Activated CD8-positive, alpha-beta memory T cell treated with anti-CD3 and anti-CD28 coated beads, Interleukin-2, amount 10 ng/mL, durations not matched to agents 7 days and 5 days (primary cell): ENCODE measurements around the gene CENPB. TPM values are rescaled to one million over a fixed set of nuclear protein-coding genes. Genes with fewer than 3 reads are reported as not detected.
A peak's percentile ranks its signal among the peaks of the same experiment; 100 is the strongest.

Source experiments
- ATAC-seq: fragments of 150-1000 bp; cut with Tn5 transposase; one replicate; pipeline ENCODE4 v1.10.0; 2021; ENCODE audit warnings: moderate library complexity
- CTCF ChIA-PET: fragments of 350-600 bp; sonication (Branson Sonifier 250); formaldehyde crosslinking; loops from one replicate; lab custom pipeline; 2021; ENCODE audit warnings: antibody characterized with exemption; lab: Charles Lee
- DNase-seq: peaks from one replicate; pipeline ENCODE4 v3.0.0-alpha.2; 2020
- H3K27ac Mint-ChIP-seq: one replicate; pipeline ENCODE4 v1.8.0; 2021; ENCODE audit warnings: mild to moderate bottlenecking, mixed read lengths
- H3K27me3 Mint-ChIP-seq: one replicate; pipeline ENCODE4 v1.8.0; 2021; ENCODE audit warnings: mixed read lengths
- H3K36me3 Mint-ChIP-seq: one replicate; pipeline ENCODE4 v1.8.0; 2021; ENCODE audit warnings: mild to moderate bottlenecking, mixed read lengths
- H3K4me1 Mint-ChIP-seq: one replicate; pipeline ENCODE4 v1.8.0; 2021; ENCODE audit warnings: mixed read lengths
- H3K4me3 Mint-ChIP-seq: one replicate; pipeline ENCODE4 v1.8.0; 2021; ENCODE audit warnings: mild to moderate bottlenecking, moderate library complexity, mixed read lengths
- H3K9me3 Mint-ChIP-seq: one replicate; pipeline ENCODE4 v1.8.0; 2022; ENCODE audit warnings: low read depth, mixed read lengths
- total RNA-seq, 2 experiments: library from RNA; stranded (reverse); gene quantifications; one replicate each; pipeline ENCODE4 v1.2.3, GENCODE V29; 2021

CENPB gene
- total RNA-seq, 2 experiments from 2014 or later: 76.5 to 76.8 TPM

DNA sequence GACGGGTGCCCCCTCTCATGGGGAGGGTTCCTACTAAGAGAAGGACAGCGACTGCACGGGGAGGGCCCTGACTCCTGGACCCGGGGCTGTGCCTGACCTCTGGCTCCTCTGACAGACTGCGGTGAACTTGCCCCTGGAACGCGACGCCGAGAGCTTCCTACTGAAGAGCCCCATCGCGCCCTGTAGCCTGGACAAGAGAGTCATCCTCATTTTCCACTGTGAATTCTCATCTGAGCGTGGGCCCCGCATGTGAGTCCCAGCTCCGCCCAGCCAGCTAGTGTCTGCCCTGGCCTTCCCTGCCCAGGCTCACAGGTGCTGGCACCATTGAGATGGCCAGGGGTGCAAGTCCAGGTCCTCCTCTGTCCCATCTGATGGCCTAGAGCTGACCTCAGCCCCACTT, 16.7 kb upstream of the CENPB start:
- peaks cover 75% of the 10 kb centered on the region for H3K36me3 Mint-ChIP-seq
- H3K4me1 Mint-ChIP-seq: peaks cover 67% of the 10 kb centered on the region
- CTCF ChIA-PET: no interaction called here
- no peaks in the 10 kb centered on the region for H3K27me3 Mint-ChIP-seq
- DNase-seq (no peak), ATAC-seq (no peak)
- H3K4me3 Mint-ChIP-seq: no peak overlapping the region
- peak overlapping the region; percentile 25 for H3K27ac Mint-ChIP-seq
- H3K9me3 Mint-ChIP-seq: no peaks in the 10 kb centered on the region

DNA sequence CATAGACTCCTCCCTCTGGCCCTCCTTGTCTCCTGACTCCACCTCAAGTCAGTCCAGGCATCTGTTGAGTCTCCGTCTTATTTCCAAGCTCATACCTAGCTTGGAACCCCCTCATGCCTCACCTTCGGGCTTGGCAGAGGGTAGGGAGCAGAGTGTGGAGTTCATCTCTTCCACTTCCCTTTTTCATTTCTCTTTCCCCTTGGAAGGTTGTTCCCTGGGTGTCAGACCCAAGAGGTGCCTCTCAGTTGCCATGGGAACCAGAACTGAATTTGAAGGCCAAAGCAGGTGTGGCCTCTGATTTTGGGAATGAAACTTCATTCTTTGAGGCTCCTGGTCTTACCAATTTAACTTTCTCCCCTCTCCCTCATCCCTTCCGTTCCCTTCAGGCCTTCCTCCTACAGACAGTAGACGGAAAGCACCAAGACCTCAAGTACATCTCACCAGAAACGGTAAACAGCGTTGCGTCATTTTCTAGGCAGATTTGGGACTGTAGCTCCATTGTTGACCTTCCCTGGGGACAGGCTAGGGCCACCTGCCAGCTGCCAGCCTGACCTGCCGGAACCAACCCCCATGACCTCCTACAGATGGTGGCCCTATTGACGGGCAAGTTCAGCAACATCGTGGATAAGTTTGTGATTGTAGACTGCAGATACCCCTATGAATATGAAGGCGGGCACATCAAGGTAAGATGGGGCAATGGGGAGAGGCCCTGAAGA, 16.1 kb upstream of the CENPB start:
- CTCF ChIA-PET: interaction anchor here (1.8 to 5.1 kb wide), 2 partner anchors 17 to 52 kb away, joined by 4 to 45 read pairs; partner anchors contain the start of gene AP5S1
- peaks cover 81% of the 10 kb centered on the region for H3K36me3 Mint-ChIP-seq

DNA sequence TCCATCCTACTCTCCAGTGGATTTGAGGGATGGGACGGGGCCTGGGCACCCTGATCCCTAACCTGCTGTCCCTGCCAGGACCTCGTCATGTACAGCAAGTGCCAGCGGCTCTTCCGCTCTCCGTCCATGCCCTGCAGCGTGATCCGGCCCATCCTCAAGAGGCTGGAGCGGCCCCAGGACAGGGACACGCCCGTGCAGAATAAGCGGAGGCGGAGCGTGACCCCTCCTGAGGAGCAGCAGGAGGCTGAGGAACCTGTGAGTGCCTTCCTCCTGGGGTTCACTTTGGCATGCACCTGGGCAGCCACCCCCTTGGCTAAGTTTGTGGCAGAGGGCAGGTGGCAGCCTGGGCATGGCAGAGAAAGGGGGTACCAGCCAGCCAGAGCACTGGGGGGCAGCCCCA, 15.3 kb upstream of the CENPB start:
- Mint-ChIP-seq H3K4me3 (no peak overlapping the region), H3K9me3 (no peaks in the 10 kb centered on the region), H3K27ac (peak overlapping the region; percentile 54), H3K27me3 (no peaks in the 10 kb centered on the region), H3K4me1 (peaks cover 62% of the 10 kb centered on the region), H3K36me3 (peaks cover 88% of the 10 kb centered on the region)
- ATAC-seq: no peak
- DNase-seq: no peak
- CTCF ChIA-PET: interaction anchor here (1.3 to 5.1 kb wide), 3 partner anchors 9 to 53 kb away, joined by 4 to 45 read pairs (median 5); partner anchors contain the start of gene AP5S1

More for the DNA sequence above, 16.1 kb upstream of the CENPB start:
- Mint-ChIP-seq H3K27ac (no peak overlapping the region), H3K9me3 (no peaks in the 10 kb centered on the region), H3K4me1 (peaks cover 70% of the 10 kb centered on the region), H3K27me3 (no peaks in the 10 kb centered on the region), H3K4me3 (no peak overlapping the region)
- DNase-seq (no peak), ATAC-seq (no peak)

DNA sequence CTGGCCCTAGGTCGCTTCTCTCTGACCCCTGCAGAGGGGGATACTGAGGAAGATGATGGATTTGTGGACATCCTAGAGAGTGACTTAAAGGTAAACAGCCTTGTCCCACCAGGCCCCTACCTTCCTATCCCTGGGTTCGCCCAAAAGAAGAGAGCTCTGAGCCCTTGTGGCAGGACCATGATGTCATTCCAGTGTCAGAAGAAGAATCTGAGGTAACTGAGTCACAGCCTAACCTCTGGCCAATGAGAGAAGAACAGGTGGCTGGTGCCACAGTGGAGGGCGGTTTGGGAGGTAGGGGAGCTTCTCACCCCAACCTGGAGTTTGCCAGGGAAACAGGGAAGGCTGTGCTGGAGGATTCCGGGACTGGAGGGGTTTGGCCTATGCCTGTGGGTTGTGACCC, 14.8 kb upstream of the CENPB start:
- DNase-seq: no peak
- Mint-ChIP-seq H3K4me3 (no peak overlapping the region), H3K36me3 (peaks cover 88% of the 10 kb centered on the region)

DNA sequence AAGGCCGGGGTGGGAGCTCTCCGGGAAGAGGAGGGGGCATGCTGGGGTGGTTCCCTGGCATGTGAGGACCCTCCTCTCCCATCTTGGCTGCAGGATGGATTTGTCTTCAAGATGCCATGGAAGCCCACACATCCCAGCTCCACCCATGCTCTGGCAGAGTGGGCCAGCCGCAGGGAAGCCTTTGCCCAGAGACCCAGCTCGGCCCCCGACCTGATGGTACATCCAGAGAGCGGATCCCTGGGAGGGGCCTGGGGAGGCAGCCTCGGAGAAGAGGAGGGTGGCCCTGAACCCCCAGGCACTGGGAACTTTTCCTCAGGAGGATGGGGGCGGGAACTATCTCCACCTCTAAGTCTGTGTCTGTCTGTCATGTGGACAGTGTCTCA, 14.3 kb upstream of the CENPB start:
- no peaks in the 10 kb centered on the region for H3K27me3 Mint-ChIP-seq
- CTCF ChIA-PET: interaction anchor here (1.1 to 5.1 kb wide), 4 partner anchors 10 to 54 kb away, joined by 3 to 45 read pairs (median 4); partner anchors contain the start of gene AP5S1
- H3K36me3 Mint-ChIP-seq: peaks cover 85% of the 10 kb centered on the region
- DNase-seq (no peak), ATAC-seq (no peak)
- H3K4me1 Mint-ChIP-seq: peaks cover 56% of the 10 kb centered on the region
- no peak overlapping the region for H3K4me3 Mint-ChIP-seq
- H3K9me3 Mint-ChIP-seq: no peaks in the 10 kb centered on the region
- H3K27ac Mint-ChIP-seq: peak overlapping the region; percentile 54

More for the DNA sequence above, 14.8 kb upstream of the CENPB start:
- Mint-ChIP-seq H3K4me1 (peaks cover 58% of the 10 kb centered on the region), H3K27ac (peak overlapping the region; percentile 54), H3K9me3 (no peaks in the 10 kb centered on the region), H3K27me3 (no peaks in the 10 kb centered on the region)
- CTCF ChIA-PET: interaction anchor here (1.1 to 5.1 kb wide), 4 partner anchors 10 to 53 kb away, joined by 3 to 45 read pairs (median 4); partner anchors contain the start of gene AP5S1
- no peak for ATAC-seq

DNA sequence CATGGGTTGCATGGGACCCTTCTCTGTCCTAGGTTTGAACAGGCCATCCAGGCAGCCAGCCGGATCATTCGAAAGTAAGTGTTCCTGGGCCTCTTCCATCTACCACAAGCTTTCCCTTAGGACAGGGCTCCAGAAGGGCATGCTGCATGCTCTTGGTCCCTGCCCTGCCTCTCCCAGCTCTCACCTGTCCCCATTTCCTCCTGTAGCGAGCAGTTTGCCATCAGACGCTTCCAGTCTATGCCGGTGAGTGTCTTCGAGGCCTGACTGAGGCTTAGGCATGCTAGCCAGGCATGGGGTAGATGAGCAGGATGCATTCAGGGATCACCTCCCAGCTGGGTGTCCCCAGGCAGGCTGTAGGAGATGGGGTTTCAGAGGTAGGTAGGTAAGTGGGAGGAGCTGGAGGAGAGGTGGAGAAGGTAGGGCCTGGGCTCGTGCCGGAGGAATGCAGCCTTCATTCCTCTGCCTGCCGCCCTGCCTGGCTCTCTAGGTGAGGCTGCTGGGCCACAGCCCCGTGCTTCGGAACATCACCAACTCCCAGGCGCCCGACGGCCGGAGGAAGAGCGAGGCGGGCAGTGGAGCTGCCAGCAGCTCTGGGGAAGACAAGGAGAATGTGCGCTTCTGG, 13.8 kb upstream of the CENPB start:
- no peaks in the 10 kb centered on the region for H3K27me3 Mint-ChIP-seq
- peaks cover 80% of the 10 kb centered on the region for H3K36me3 Mint-ChIP-seq
- no peak for DNase-seq
- H3K27ac Mint-ChIP-seq: peak overlapping the region; percentile 85
- CTCF ChIA-PET: interaction anchor here (0.9 to 5.1 kb wide), 6 partner anchors 10 to 19 kb away, joined by 3 to 45 read pairs (median 4); partner anchors contain the start of genes AP5S1 and CENPB
- no peaks in the 10 kb centered on the region for H3K9me3 Mint-ChIP-seq
- H3K4me1 Mint-ChIP-seq: peaks cover 54% of the 10 kb centered on the region
- ATAC-seq: no peak
- no peak overlapping the region for H3K4me3 Mint-ChIP-seq

DNA sequence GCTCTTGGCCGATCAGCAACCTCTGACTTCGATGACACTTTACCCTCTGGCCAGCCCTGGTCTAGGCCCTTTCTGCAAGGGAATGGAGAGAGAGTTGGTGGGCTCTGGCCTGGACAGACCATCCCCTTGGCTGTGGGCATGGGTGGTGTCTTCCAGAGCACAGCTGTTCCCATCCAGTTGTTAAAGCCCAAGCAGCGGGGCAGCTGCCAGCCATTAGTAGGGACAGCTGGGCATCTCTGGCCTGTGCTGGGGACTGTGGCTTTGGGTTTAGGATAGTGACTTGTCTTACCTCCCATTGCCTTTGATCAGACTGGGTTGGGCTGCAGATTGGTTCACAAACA, 12.3 kb upstream of the CENPB start:
- Mint-ChIP-seq H3K27me3 (no peaks in the 10 kb centered on the region), H3K36me3 (peaks cover 67% of the 10 kb centered on the region), H3K27ac (peak overlapping the region; percentile 85), H3K4me3 (peak overlapping the region; percentile 94), H3K9me3 (no peaks in the 10 kb centered on the region), H3K4me1 (peaks cover 54% of the 10 kb centered on the region)
- no peak for DNase-seq
- CTCF ChIA-PET: interaction anchor here (0.8 to 5.1 kb wide), 3 partner anchors 12 to 21 kb away, joined by 3 to 45 read pairs (median 3); partner anchors contain the start of gene AP5S1
- ATAC-seq: no peak

DNA sequence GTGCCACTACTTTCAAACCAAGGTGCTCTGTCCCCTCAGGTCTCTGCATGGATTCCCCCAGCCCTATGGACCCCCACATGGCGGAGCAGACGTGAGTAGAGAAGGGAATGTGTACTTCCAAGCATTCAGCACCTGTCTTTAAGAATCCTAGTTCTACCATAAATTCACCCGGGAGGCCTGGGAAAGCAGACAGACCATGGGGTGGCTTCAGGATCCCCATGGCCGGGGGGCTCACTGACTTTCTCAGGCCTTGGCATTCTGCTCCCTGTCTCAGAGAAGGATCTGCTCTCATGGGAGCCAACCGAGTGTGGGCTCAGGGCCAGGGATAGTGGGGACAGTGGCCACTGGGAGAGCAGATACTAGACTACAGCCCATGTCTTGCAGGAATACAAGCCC, 11.8 kb upstream of the CENPB start:
- CTCF ChIA-PET: interaction anchor here (1.0 to 5.1 kb wide), 2 partner anchors 11 to 21 kb away, joined by 3 to 45 read pairs; partner anchors contain the start of gene AP5S1
- H3K9me3 Mint-ChIP-seq: no peaks in the 10 kb centered on the region
- no peaks in the 10 kb centered on the region for H3K27me3 Mint-ChIP-seq
- ATAC-seq (no peak), DNase-seq (no peak)
- H3K36me3 Mint-ChIP-seq: peaks cover 62% of the 10 kb centered on the region
- peak overlapping the region; percentile 85 for H3K27ac Mint-ChIP-seq
- H3K4me3 Mint-ChIP-seq: peak overlapping the region; percentile 94
- H3K4me1 Mint-ChIP-seq: peaks cover 49% of the 10 kb centered on the region

DNA sequence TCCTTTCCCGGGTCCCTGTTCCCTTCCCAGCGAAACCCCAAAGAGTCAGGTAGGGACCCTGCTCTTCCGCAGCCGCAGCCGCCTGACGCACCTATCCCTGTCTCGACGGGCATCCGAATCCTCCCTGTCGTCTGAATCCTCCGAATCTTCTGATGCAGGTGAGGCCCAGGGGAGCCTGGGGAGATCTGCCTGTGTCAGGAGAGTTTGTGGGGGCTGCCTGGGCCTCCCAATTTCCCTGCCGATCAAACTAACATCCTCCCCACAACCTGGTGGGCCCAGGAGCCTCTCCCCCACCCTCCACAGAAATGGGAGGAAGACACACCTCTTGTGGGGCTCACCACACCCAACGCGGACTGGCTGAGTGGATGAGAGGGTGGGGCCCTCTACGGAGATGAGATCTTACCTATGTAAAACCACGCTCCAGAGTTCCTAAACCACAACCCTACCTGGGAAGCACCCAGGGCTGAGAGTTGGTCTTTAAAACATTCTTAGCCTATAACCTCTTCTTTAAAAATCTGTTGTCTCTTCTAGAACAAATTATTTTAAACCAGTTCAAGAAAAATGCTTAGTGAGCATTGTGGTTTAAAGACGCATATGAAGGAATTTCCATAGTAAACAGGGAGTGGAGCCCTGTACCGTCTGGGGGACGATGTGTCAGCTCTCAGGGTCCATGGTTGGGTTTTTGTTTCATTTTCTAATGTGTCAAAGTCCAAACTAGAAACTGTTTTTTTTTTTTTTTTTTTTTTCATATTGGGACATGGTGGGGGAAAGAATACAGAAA, 11.2 kb upstream of the CENPB start:
- peak; percentile 83 for DNase-seq
- Mint-ChIP-seq H3K4me3 (peak overlapping the region; percentile 94), H3K4me1 (peaks cover 45% of the 10 kb centered on the region), H3K27me3 (no peaks in the 10 kb centered on the region), H3K36me3 (peaks cover 56% of the 10 kb centered on the region), H3K27ac (peak overlapping the region; percentile 85), H3K9me3 (no peaks in the 10 kb centered on the region)
- CTCF ChIA-PET: interaction anchor here (5.1 kb wide), 1 partner anchor 22 kb away, joined by 45 read pairs; the partner anchor contains the start of gene AP5S1
- ATAC-seq: peak; percentile 35

DNA sequence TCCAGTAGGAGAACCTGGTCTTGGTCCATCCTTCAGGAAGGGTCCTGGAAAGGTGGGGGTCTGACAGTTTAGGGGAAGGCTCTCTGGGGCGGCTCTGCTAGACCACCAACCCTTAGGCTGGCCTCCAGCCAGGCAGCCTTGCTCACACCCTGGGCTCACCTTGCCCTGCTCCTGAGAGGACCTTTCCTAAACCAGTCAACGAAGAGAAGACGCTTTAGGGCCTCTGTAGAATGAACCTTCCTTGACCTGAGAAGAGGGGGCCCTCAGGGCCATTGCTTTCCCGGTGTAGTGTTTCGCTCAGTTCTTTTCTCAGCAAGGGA, 10.6 kb upstream of the CENPB start:
- H3K9me3 Mint-ChIP-seq: no peaks in the 10 kb centered on the region
- CTCF ChIA-PET: no interaction called here
- DNase-seq (no peak), ATAC-seq (no peak)
- H3K4me3 Mint-ChIP-seq: peak overlapping the region; percentile 94
- H3K27me3 Mint-ChIP-seq: no peaks in the 10 kb centered on the region
- peaks cover 51% of the 10 kb centered on the region for H3K36me3 Mint-ChIP-seq
- H3K4me1 Mint-ChIP-seq: peaks cover 40% of the 10 kb centered on the region
- H3K27ac Mint-ChIP-seq: peak overlapping the region; percentile 85

DNA sequence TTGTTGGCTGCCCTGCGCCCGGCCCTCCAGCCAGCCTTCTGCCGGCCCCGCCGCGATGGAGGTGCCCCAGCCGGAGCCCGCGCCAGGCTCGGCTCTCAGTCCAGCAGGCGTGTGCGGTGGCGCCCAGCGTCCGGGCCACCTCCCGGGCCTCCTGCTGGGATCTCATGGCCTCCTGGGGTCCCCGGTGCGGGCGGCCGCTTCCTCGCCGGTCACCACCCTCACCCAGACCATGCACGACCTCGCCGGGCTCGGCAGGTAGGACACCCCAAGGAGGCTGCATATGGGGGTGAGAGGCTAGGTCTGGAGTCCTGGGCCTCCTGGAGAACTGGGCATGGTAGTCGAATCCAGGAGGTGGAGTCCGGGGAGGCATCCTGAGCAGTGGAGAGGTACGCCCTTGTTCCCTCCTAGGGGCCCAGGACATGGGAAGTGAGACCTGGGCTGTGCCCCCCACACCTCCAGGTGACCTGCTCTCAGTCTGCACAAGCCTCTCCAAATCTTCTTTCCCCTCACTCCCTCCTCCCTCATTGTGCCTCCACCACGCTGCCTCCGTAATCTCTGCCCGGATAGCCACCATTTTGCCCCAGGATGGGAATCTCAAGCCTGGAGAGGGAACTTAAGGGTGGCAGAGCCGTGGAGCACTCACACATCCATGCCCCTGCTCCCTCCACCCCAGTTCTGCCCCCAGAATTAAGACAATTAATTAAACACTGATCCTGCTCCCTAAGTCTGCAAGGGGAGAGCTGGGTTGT, 10.1 kb upstream of the CENPB start:
- Mint-ChIP-seq H3K36me3 (peaks cover 49% of the 10 kb centered on the region), H3K27me3 (no peaks in the 10 kb centered on the region), H3K4me3 (peak overlapping the region; percentile 94), H3K9me3 (no peaks in the 10 kb centered on the region), H3K4me1 (peaks cover 40% of the 10 kb centered on the region), H3K27ac (peak overlapping the region; percentile 85)
- DNase-seq (peak; percentile 53), ATAC-seq (peak; percentile 0)
- CTCF ChIA-PET: interaction anchor here (1.1 to 2.3 kb wide), 6 partner anchors 9 to 80 kb away, joined by 3 to 51 read pairs (median 8); partner anchors contain the start of genes AP5S1 and CENPB
